HG02852 (cell line): Measurements from ENCODE around the gene EMC9.

Experiments used
- ATAC-seq: cut with Tn5 transposase; IDR thresholded peaks from one replicate; pipeline ENCODE4 v1.9.1; 2021; ENCODE audit warnings: mild to moderate bottlenecking, moderate library complexity; ENCODE audit not compliant: unreplicated experiment

The EMC9 gene

GRCh38 chr14:24141097-24141880 lies at the start of gene EMC9:
EMC9 (minus strand) TSS chr14:24141591; CDS start chr14:24141304, 287 bp downstream.
- peak; percentile 85 for ATAC-seq

GRCh38 chr14:24190416-24190815 lies 49.0 kb upstream of the EMC9 start:
- ATAC-seq: no peak

- ATAC-seq: no peak
Measured at GRCh38 chr14:24189460-24189859, 48.1 kb upstream of the EMC9 start.

DNA sequence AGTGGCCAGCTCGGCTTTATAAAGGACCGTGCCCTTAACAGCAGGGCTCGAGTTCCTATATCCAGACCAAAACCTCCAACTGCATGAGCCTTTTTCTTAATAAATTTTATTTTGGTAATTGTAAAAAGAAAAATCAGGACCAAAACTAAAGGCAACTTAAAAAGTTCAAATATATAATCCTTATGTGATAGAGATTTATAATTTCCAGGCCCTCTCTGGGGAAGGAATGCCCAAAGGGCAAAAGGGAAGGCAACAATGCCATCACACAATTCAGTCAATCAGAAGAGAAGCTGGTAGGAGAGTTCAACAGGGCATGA lies 47.6 kb upstream of the EMC9 start:
- no peak for ATAC-seq

DNA sequence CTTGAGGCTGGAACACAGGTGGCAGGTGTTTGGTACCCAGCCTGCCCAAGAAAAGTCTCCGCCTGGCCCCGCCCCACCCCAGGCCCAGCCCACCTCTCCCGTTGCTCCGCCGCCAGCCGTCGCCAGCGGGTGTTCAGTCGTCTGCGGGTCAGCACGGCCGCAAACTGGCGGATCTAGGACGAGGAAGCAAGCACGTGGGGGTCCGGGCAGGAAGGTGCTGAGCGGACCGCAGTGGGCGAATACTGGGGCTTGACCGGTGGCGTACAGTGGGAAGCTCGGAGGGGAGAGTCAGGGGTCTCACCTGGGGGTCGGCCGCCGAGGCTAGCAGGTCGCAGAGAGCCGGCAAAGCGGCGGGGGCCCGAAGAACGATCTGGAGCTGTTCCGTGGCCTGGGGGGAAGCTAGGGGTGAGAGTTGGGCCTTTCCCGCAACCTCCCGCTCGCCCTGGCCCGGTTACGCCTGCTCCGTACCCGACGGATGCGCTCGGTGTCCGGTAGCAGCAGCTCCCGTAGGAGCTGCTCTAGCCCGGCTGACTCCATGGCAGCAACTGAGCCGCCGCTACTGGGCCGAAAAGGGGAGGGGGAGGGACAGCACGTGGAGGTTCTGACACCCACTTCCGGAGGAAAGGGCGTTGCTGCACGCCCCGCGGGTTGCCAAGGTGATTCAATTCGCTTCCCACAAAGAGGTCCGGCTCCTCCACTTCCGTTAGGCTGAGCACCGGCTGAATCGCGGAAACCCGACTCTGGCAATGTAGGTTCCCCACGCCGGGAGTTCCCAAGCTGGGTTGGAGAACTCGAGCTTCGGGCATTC lies 47.1 kb upstream of the EMC9 start, which contains the start of gene IPO4:
Gene IPO4, minus strand, starts transcription at position 566 of the 808 bp plus-strand sequence. Its CDS starts 29 bp downstream, at position 537.
- peak; percentile 89 for ATAC-seq

- ATAC-seq: no peak
Measured at GRCh38 chr14:24187539-24187915, 46.1 kb upstream of the EMC9 start.

DNA sequence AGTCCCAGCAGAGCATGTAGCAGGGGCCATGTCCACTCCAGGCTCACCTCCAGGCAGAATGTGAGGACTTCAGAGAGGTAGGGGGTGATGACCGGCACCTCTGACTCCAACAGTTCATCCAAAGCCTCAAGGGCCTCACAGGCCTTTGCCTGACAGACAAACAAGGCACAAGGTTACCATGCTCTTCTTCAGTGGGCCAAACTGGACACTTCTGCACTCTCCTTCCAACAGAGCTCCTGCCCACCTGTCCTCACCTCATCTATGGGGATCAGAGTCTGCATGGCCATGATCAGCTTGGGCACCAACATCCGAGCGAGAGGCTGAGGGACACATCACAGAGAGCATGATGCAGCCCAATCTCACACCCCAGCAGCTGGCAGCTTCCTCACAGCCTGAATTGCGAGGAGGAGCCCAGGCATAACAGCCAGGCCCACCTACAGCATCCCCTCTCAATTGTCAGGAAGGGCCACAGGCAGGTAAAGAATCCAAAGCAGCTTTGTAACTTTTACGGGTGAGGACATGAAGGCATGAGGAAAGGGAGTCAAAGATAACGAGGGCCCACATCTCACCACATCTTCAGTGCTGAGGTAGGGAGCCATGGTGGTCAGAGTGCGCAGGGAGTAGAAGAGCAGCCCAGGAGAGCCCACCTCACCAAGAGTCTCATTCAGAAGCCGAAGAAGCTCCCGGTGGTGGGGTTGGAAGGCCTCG lies 45.6 kb upstream of the EMC9 start:
- no peak for ATAC-seq

DNA sequence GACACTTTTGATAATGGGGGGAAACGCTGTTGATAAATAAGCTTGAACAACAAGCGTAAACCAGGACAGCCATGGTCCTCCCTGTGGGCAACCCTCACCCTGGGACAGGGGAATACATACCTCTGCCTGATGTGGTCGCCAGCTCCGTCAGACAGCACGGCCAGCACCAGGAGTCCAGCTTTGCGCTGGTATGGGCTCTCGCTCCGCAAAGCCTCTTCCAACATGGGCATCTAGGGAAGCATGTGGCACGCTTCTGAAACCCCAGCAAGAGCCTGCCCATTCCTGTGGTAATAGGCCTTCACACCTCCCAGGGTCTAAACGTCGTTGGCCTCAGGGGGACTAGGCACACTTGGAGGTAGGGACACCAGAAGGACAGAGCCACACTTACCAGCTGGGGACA lies 44.4 kb upstream of the EMC9 start:
- ATAC-seq: no peak

GRCh38 chr14:24185026-24185425 lies 43.6 kb upstream of the EMC9 start:
- no peak for ATAC-seq

DNA sequence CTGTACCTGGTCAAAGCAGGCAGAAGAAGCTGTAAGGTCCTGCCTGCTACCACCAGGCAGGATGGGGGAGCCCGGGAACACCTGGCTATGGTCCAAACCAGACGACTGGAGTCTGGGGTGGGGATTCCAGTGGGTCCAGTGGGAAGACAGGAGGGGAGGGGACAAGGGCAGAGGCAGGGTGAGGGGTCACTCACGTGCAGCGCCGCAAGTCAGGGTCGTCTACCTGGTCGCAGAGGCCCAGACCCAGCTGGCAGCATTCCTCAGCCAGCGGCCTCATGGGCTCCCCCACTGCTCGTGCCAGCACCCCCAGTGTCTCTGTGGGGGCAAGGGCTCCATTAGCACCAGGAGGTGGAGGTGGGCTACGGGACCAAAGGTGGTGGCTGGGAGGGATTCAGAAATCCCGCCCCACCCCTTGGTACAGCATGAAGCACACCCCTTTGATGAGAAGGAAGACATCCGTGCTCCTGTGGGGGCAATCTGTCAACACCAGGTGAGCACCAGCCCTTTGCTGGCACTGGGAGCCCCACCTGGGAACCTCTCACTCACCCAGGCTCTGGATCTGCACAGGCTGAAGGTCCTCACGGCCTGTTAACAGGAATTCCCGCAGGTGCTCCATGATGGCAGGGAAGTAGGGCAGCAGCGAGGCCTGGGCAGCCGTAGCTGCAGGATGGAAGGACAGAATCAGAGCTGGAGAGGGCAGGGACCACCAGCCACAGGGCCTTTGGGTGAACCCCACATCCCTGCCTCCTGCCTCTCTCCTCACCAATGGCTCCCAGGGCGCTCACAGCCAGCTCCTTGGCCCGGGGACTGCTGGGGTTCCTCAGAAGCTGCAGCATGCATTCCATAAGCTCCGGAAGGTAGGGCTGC lies 42.9 kb upstream of the EMC9 start:
- ATAC-seq: no peak

DNA sequence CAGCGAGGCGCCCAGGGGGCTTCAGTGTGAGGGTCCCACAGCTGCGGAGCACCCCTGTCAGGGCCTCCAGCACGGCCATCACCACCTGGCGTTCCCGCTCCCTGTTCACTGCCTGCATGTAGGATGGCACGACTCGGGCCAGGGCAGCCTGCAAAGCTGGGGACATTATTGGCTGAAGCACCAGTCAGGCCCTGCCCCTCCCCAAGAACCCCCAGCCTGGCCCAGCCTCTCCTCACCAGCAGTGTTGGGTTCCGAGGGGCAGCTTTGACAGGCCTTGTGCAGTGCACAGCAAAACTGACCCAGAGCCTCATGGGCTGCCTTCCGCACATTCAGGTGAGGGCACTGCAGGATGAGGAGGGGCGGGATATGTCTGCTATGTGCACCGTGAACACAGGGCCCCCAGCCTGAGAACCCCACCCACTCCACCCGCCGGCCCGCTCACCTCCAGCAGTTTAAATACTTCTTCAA lies 41.7 kb upstream of the EMC9 start:
- ATAC-seq: no peak

DNA sequence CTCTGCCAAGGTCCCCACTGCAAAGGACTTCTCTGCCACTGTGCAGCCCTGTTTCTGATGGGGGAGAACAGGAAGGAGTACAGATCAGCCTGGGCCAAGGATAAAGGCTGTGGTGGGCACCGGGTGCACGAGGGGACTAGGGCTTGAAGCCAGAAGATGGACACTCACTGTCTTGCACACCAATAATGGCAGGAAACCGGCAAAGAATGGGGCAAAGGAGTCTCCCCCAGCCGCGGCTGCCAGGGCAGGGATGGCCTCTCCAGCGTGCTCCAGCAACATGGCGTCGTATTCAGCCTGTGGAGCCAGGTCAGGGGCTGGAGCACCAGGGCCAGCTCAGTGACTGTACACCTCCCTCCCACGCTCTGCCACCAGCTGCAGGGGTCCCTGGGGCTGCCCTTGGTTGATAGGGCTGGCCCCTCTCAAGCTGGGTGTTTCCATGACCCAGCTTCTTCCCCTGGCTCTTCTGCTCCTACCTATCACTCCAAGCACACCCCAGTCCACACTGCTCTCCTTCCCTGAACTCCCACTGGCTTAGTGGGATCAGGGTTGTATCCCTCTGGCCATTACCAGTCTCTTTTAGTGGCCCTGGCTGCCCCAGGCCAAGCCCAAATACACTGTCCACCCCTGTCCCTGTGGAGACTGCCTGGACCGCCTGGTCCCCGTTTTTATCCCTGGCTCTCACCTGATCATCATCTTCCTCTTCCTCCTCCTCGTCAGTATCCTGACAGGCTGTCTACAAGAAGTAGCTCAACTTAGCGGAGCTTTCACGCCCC lies 40.9 kb upstream of the EMC9 start:
- ATAC-seq: no peak

GRCh38 chr14:24181371-24182077 lies 40.1 kb upstream of the EMC9 start:
- no peak for ATAC-seq

- no peak for ATAC-seq
Measured at GRCh38 chr14:24179961-24180796, 38.8 kb upstream of the EMC9 start.

- no peak for ATAC-seq
Measured at GRCh38 chr14:24179294-24179960, 38.0 kb upstream of the EMC9 start.

- ATAC-seq: no peak
Measured at GRCh38 chr14:24178399-24179178, 37.2 kb upstream of the EMC9 start.

DNA sequence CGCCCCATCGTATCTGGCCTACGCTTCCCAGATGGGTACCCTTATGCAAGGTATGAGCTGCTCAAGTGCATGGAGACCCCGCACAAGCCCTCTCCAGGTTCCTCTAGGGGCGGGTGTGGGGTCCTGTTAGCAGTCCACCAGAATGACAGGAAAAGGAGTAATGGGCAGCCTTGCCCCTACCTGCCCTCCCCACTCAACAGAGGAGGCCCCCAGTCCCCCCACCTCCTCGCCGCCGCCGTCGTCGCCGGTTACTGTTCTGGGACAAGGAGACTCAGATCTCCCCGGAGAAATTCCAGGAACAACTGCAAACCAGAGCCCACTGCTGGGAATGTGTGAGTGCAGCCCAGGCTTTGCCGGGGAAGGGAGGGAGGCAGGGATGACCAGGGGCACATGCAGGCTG lies 36.5 kb upstream of the EMC9 start:
- ATAC-seq: no peak
